Skin of body (tissue), 2 donors: ENCODE measurements around the gene NR4A1. TPM values are rescaled to one million over a fixed set of nuclear protein-coding genes. Genes with fewer than 3 reads are reported as not detected.

Experiments
- DNase-seq: peaks from one replicate; lab custom pipeline; 2025; lab: John Stamatoyannopoulos, UW
- total RNA-seq: library from RNA; depleted of rRNA; stranded (reverse); fragments of >200 nt; gene quantifications from one replicate; pipeline ENCODE4 v1.2.3, GENCODE V29; 2014

NR4A1 gene
- total RNA-seq, 1 donor from 2014 or later = 138 TPM

DNA sequence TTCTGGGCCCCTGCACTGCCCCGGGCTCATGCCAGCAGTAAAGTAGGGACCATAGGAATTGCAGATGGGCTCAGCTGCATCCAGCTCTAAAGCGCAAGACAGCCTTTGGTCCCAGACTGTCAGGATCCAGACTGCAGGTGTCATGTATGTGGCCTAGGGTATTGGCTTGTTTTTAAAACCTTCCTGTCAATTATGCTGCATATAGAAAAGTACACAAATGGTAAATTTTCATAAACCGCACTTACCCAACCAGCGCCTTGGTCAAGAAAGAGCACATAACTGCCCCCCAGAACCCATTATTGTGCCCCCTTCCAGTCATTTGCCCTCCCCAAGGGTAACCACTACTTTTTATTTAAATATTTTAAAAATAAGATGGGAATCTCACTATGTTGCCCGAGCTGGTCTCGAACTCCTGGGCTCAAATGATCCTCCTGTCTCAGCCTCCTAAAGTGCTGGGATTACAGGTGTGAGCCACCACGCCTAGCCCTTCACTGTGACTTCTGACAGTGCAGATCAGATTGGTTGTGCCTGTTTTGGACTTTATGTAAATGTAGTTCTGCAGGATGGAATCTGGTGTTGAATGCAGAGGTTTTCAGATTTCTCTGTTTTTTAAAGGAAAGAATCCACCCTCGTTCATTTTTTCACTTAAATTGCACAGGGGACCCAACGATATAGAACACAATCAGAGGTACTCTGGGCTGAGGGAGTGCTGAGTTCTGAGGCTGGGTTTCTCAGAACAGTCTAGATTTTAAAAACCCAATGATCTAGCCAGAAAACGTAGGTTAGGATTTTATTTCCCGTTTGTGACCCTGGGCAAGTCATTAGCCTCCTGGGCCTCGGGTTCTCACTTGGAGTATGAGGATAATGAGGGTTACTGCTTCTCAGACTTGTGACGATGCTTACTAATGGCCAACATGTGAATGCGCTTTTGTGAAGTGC, 6.7 kb downstream of the NR4A1 start:
- DNase-seq = no peak

DNA sequence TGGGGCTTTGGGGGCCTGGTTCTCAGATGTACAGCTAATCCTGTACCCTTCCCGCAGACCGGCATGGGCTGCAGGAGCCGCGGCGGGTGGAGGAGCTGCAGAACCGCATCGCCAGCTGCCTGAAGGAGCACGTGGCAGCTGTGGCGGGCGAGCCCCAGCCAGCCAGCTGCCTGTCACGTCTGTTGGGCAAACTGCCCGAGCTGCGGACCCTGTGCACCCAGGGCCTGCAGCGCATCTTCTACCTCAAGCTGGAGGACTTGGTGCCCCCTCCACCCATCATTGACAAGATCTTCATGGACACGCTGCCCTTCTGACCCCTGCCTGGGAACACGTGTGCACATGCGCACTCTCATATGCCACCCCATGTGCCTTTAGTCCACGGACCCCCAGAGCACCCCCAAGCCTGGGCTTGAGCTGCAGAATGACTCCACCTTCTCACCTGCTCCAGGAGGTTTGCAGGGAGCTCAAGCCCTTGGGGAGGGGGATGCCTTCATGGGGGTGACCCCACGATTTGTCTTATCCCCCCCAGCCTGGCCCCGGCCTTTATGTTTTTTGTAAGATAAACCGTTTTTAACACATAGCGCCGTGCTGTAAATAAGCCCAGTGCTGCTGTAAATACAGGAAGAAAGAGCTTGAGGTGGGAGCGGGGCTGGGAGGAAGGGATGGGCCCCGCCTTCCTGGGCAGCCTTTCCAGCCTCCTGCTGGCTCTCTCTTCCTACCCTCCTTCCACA, 7.6 kb downstream of the NR4A1 start:
- no peak for DNase-seq

DNA sequence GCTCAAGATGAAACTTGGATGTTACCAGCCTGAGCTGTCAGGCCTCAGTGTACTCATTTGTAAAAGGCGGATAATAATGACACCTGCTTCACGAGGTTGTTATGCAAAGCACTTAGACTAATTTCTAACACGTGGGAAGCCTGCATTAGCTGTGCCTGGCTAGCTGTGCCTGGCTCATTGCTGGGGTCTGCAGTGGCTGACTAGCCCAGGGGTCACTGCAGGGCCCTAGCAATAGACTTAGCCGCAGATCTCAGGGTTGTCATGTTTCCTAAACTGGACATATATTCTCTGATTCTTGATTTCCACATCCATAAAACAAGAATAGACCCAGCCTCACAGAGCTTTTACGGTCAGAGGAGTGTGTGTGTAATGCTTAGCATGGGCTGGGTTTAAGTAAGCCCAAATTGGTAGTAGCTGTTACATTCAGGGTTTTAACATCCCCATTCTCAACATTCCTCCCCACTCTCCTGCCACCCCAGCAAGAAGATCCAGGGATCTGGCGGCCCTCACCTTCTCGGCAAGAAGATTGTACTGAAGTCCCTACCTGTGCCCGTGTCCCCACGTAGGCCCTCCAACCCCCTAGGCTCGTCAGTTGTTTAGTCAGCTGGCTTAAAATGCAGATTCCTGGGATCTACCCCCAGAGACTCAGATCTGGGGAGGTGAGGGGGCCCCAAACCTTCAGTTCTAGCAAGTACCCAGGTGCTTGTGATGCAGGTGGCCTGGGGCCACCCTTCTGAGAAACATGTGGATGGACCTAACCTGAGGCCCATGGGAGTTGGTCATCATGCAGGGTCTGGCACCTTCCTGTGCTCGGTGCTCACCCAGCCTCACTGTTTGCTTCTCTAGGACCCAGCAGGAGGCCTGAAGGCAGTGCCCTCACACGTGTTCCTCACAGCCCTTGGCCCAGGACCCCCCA, 8.6 kb downstream of the NR4A1 start:
- DNase-seq = peak; percentile 64

DNA sequence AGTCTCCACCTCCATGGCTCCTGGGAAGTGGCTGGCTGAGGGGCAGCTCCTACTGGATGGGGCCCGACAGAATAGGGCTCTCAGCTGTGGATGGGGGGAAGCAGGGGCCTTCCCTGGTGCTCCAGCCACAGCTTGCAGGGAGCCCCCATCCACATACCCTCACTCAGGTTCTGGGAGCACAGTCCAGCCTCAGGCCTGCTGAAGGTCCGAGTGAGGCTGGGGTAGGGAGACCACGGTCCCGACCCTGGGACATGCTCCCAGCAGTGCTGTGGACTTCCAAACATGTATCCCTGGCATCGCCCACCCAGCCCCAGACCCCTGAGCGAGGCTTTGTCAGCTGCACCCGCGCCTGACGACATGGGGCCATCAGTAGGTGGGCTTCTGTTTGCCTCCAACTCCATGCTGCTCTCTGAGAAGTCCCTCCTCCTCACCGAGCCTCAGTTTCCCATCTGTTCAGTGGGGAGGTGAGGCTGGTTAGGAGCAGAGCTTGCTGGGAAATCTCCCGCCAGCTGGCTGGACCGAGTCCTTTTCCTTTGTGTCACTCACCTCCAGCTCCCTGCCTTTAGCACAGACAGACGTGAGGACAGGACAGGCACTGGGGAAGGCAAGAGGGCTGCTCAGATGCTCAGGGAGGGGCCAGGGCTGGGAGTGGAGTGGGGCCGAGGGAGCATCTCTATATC, 9.4 kb downstream of the NR4A1 start:
- DNase-seq = no peak

DNA sequence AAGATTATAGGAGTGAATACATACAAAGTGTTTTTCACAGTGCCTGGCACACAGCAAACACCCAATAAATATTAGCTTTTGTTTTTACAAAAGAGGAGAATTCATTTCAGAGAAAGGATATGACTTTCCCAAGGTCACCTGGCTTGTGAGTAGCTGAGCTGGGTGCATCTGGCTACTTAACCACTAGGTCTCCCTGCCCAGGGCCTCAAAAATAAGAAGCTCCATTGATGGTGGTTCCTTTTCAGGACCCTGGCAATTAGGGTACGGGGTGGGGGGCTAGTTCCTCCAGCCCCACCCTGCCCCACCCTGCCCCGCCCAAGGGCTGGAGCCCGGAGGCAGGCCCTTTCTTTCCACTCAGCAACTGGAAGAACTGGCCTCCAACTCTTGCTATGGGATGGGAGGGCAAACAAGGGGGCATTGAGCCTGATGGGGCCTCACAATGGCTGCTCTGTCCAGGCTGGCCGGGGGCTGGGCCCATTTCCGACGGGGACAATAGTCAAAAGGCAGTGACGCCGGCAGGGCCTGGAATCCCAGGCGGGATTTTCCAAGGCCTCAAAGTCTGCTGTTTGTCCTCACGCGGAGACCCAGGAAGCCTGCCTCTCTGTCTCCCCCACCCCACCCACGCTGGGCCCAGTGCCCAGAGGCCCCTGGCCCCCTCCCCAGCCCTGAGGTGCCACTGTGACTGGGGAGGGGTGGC, 10.4 kb downstream of the NR4A1 start:
- DNase-seq = no peak

DNA sequence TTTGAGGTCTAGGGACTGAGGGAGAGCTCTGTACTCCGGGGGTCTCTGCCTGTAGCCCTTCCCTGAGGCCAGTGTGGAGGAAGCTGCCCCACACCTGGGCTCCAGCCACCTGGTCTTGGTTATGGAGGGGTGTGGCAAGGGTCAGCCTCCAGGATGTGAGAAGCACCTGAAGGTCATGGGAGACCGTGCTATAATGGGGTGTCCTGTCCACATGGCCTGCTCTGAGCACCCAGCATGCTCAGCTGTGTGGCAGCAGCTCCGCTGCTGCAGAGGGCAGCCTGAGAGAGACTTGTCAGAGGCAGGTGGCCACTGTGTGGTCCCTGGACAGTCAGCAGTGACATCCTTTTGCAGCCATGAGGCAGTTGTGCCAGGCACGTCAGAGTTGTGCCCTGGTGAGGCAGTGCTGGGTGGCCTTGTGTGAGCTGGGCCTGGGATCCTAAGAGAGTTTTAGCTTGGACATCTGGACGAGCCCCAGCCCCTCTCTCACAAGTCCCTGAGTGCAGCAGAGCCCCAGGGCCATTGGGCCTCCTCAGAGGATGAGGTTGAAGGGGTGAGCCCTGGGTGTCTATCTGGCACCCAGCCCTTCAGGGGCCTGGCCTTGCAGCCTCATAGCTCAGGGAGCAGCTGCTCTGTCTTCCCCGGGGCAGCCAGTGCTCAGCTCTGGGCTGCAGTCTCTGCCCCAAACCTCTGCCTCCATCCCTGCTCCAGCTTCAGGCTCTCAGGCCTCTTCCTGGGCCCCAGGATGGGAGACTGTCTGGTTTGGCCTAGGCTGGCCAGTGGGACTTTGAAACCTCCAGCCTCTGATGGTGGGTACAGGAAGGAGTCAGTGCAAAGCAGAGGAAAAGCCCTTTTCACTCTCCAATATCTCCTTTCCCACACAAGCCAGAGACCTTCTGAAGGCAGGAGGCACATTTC, 11.2 kb downstream of the NR4A1 start:
- DNase-seq = no peak

DNA sequence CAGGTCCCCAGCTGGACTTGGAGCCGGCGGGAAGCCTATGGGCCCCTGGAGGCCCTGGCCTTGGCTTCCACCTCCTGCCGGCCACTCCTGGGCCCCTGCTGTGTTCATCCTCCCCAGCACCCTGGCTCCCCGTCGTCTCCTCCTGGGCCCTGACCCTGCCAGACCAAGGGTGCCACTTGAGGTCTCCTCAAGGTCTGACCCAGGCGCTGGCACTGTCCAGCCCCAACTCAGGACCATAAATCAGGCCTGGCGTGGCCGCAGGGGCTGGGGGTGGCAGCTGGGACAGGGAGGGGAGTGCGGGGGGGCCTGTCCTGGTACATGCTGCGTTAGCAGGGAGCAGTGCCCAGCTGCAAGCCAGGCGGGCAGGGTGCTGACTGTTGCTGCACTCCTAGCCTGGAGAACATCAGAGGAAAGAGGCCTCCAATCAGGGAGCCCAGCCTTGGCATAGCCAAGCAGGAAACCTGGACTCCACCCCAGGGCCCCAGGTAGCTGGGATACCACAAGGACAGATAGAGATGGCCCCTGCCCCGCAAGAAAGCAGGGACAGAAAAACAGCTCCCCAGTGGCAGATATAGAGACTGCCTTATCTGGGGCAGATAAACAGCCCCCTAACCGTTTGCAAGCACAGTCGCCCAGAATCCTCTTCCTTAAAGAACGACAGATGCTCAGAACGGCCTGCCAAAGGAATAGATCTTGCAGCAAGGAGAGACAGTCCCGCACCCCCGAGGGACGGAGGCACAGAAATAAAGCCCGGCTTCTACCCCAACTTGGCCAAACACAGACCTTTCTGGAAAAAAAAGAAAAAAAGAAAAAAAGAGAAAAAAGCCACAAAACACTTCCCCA, 12.1 kb downstream of the NR4A1 start:
- DNase-seq = no peak

DNA sequence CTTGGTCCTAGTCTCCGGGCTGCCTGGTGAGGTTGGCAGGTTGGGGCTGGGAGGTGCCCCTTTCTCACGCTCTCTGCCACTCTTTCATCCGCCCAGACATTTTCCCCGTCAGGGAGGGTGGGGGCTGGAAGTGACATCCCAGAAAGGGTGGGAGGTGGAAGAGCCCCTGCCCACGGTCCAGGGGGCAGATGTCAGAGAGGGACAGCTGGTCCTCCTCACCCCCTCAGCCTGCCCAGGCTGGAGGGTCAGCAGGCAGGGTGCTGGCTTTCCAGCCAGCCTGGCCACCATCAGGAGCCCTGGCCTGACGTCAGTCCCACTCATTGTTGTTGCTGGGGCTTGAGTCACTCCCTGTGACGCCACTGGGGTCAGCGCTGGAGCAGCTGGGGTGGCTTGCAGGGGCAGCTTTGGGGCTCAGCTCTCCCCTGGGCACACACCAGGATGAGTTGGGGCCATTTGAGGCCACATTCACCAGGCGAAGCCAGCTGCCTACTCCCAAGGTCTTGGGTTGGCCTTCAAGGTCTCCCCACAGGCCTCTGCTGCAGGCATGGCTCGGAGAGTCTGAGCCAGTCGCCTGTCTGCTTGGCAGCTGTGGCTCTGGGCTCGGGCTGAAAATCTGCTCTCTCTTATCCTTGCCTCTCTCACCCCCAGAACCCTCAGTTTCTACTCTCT, 12.9 kb downstream of the NR4A1 start:
- DNase-seq = peak; percentile 30

DNA sequence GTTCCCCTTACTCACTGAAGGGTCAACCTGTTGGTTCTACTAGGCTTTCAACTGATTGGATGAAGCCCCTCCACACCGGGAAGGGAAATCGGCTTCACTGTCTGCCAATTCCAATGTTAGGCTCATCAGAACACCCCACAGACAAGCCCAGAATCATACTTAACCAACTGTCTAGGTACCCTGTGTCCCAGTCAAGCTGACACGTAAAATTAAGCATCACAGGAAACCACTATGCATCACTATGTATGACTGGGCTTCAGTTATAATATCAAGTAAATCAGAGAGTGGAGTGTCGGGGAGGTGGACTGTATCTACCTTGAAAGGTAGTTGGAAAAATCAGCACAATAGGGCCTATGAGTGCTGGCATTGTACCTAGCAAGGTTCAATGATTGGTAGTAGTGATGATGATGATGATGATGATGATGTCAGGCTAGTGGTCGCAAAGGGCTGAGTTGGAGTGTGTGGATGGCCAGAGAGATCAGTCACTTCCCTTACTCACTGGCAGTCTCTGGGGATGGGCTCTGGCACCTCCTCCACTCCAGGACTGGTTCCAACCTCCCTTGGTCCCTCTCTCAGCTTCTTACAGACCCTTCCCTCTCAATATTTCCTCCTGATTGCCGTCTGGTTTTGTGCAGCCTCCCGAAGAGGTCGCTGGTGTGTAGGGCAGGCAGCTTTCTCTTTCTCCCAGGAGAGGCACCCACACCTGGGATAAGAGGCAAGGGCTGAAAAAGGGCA, 15.3 kb downstream of the NR4A1 start:
- DNase-seq = no peak

DNA sequence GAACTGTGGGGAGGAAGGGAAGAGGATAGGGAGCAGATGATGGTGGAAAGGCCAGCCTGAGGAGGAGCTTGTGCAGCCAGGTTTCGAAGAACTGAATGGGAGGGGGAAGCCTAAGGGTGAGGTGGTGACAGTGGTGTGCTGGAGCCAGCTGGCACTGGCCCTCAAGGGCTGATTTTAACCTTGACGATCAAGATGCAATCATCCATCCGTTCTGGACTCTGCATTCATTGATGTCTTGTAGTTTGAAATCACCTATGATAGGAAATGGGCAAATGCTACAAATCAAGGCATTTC, 15.8 kb downstream of the NR4A1 start:
- DNase-seq = no peak

DNA sequence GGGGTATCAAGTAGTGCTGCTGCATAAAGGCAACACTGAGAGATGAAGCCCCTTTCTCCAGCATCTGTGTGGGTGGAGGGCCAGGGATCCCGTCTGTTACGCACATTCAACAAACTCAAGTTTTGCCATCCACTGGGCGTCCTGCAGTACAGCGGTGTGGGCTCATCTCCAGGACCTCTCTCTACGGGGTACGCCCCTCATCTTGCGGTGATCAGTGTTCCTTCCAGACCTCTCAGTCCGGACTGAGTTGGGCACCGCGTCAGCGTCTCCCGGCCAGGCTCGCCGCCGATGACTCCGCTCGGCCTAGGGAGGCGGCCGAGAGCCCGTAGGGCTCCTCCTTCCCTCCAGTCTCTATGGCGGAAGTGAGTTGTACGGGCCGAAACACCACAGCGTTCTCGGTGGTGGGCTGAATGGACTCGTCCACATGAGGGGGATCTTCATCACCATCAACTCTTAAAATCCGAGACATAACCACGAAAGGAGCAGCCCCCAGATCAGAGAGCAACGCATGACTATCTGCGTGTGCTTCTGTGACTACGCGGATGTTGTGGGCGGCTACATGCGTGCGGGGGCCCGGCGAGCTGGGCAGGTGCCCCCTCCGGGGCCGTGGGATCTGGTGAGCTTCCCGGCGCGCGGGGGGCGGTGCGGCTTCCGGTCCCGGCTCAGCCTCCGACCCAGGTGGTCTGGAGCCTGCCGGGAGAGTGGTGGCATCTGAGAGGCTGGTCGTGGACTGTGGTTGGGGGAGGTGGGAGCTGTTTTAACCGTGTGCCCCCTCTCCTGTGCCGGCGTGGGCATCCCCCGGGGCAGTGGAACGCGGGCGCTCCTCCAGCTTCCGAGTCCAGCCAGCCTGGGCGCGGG, 18.3 kb downstream of the NR4A1 start, which contains the start of gene ATG101:
ATG101 (plus strand) TSS at position 652 of the 858 bp plus-strand sequence. CDS start 3,673 bp downstream, outside the sequence.
- peak; percentile 97 for DNase-seq

DNA sequence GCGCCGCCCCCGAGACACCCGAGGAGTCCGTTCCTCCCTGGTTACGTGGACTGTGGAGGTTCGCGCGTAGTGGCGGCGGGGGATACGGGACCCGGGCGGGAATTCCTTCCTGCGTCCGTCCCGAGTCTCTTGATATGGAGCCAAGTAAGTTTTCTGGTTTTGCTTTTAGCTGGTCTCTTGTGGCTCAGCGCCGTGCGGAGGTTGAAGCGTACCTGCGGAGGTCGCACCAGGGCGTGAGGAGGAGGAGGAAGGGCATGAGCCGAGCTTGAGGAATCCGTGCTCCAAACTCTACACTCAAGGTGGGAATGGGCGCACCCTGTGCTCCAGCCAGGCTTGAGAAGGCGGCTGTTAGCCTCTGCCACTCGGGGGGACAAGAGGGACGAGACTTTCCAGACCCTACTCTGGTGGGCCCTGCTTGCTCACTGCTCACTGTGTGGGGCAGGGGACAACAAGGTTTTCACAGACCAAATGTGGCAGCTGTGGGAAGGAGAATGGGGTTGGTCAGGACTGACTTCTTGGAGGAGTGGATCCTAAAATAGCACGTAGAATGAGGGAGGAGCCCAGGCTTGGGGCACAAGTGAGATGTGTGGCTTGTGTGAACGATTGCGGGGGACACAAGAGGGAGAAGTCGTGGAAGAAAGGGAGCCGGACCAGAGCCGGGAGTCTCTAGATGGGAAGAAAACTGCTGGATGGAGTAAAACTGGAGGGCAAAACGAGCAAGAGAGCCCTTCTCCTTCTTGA, 19.1 kb downstream of the NR4A1 start:
- DNase-seq = no peak

DNA sequence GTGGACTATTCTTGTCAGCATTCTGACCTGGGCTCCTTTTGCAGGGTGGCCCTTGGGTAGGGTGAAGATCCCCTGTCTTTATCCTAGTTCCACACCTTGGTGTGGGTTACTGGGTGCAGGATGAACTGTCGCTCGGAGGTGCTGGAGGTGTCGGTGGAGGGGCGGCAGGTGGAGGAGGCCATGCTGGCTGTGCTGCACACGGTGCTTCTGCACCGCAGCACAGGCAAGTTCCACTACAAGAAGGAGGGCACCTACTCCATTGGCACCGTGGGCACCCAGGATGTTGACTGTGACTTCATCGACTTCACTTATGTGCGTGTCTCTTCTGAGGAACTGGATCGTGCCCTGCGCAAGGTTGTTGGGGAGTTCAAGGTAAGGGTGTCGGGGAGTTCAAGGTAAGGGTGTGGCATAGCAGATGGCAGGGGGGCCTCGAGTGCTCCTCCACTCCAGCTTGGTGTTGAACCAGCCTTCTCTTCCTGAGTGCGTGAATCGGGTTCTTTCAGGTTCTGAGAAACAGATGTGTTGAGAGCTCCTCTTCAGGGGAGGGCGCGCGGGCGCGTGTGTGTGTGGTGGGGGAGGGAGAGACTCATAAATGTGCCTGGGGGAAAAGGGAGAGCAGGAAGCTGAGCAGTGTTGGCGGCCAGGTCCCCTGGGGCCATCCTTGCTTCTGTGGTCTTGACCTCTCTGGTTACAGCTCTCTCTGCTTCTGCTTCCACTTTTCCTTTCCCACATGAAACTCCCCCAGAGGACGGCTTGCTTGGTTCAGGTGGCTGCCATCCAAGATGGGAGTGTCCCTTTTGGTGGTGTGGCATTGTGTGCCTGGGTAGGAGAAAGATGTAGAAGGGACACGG, 22.5 kb downstream of the NR4A1 start:
- no peak for DNase-seq

DNA sequence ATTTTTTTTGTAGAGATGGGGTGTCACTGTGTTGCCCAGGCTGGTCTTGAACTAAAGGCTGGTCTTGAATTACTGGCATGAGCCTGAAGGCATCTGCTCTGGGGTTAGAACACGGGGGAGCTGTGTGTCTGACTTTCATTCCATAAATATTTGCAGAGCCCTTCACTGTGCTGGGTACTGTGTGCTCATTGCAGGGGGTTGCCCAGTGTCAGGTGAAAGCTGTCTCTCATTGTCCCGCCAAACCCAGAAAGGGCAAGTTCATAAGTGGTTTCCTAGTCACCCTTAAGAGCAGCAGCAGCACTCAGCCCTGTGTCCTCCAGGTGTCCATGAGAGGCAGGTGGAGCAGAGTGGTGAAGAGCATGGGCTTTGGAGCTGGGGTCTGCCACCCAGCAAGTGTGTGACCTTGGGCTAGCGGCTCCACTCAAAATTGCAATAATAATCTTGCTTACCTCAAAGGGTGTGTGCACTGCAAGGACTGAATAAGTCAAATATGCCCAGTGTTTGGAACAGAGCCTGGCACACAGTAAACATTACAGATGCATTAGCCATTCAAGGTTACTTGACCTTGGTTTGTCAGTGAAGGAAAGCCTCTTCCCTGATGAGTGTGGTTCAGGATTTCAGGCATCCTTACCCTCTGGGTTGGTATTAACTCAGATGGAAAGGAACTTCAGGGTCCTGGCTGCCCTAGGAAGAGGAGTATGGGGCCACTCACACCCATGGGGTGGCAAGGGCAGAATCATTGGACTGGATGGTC, 23.9 kb downstream of the NR4A1 start:
- DNase-seq = no peak
